Neural progenitor cell (in vitro differentiated cells): ENCODE measurements around the gene ZIC1.

ENCODE experiments used
- EZH2 ChIP-seq: fragments of 200-600 bp; sonication (generic); IDR thresholded peaks from 2 replicates; pipeline ENCODE4 v1.6.1; 2017; ENCODE audit warnings: antibody characterized with exemption, mild to moderate bottlenecking, moderate library complexity
- EZH2phosphoT487 ChIP-seq: fragments of 200-600 bp; sonication (generic); IDR thresholded peaks from 2 replicates; pipeline ENCODE4 v1.6.1; 2017; ENCODE audit warnings: antibody characterized with exemption
- TF ChIP-seq, protein P1 (sequence below): fragments of 200-600 bp; sonication (generic); IDR thresholded peaks from 2 replicates; pipeline ENCODE4 v1.5.1; 2017; ENCODE audit warnings: antibody characterized with exemption, mild to moderate bottlenecking

DNA sequence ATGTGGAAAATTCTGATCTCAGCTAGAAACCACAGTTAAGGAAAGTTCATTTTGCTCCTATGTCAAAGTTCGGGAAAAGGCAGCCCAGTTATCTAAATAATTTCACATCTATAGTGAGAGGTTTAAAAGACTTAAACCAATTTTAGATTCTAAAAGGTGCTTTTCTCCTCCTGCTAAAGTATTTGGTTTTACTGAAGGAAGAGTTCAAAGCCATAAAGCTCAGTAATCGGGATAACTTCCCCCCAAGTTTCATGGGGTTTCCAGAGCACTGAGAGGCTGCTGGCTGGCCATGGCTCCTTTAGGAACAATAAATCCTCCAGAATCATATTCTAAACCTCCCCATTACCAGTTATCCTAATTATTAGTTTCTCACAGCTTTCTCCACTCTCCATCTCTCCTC, 41.0 kb upstream of the ZIC1 start:
- TF ChIP-seq, protein P1, sequence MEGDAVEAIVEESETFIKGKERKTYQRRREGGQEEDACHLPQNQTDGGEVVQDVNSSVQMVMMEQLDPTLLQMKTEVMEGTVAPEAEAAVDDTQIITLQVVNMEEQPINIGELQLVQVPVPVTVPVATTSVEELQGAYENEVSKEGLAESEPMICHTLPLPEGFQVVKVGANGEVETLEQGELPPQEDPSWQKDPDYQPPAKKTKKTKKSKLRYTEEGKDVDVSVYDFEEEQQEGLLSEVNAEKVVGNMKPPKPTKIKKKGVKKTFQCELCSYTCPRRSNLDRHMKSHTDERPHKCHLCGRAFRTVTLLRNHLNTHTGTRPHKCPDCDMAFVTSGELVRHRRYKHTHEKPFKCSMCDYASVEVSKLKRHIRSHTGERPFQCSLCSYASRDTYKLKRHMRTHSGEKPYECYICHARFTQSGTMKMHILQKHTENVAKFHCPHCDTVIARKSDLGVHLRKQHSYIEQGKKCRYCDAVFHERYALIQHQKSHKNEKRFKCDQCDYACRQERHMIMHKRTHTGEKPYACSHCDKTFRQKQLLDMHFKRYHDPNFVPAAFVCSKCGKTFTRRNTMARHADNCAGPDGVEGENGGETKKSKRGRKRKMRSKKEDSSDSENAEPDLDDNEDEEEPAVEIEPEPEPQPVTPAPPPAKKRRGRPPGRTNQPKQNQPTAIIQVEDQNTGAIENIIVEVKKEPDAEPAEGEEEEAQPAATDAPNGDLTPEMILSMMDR = no peak
- TF ChIP-seq EZH2 (peak; percentile 18), EZH2phosphoT487 (peak; percentile 17)
